ENCODE data around the gene DCAF6.

The DCAF6 gene

DNA sequence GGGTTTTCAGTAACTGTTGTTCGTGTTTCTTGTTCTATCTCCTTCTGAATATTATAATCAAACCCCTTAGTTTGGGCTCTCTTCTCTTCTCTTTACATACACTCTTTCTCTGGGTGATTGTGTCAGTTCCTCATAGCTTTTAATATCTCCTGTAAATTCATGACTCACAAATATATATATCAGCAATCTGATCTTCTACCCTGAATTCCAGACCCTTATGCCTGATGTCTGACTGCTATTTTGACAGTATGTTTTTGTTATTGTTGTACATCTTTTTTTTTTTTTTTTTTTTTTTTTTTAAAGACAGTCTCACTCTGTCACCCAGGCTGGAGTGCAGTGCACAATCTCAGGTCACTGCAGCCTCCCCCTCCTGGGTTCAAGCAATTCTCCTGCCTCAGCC, 71.2 kb downstream of the DCAF6 start:
- WGBS (ENCODE audit: insufficient coverage, insufficient read length) = no CpG with 5 or more reads among the region's 1 CpG
- Histone ChIP-seq H3K36me3 (ENCODE audit: control insufficient read depth, insufficient read depth, low read length) (no peaks in the 10 kb centered on the region; the same call in 1 of the 2 replicates), H3K27me3 (ENCODE audit: control insufficient read depth, insufficient read depth, low read length) (no peaks in the 10 kb centered on the region)

DNA sequence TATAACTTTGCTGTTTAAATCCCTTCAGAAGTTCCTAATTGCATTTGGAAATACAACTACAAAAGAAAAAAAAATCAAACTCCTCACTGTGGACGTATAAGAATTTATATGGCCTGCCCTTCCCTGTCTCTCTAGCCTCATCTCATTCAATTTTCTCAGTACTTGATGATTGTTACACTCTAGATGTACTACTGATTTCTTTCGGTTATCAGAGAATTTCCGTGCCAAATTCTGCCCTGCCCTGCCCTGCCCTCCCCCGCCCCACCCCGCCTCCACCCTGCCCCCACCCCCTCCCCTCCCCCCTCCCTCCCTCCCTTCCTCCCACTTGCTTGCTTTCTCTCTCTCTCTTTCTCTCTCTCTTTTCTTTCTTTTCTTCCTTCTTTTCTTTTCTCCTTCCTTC, 72.1 kb downstream of the DCAF6 start:
- DNase-seq (ENCODE audit: low read depth, low spot score) = no peak
- no peak overlapping the region for H3K27ac ChIP-seq (ENCODE audit: low read length)
- WGBS (ENCODE audit: insufficient coverage, insufficient read length) = no CpG with 5 or more reads among the region's 5 CpGs

More for the DNA sequence above, 71.2 kb downstream of the DCAF6 start:
- Histone ChIP-seq H3K27ac (ENCODE audit: low read length) (no peak overlapping the region), H3K4me1 (ENCODE audit: control insufficient read depth, insufficient read depth, low read length) (no peaks in the 10 kb centered on the region), H3K4me3 (ENCODE audit: low read length) (no peak overlapping the region), H3K9me3 (ENCODE audit: control insufficient read depth, insufficient read depth, low read length) (no peaks in the 10 kb centered on the region)
- no peak for DNase-seq (ENCODE audit: low read depth, low spot score)

DNA sequence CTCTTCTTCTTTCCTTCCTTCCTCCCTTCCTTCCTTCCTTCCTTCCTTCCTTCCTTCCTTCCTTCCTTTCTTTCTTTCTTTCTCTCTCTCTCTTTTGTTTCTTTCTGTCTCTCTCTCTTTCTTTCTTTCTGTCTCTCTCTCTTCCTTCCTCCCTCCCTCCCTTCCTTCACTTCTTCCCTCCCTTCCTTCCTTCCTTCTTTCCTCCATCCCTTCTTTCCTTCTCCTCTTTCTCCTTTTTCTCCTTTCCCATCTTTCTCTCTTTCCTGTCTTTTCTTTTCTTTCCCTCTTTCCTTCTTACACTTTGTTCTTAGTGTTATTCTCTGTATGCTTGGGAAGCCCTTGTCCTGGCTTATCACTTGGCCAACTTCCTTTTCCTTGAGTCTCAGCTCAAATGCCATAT, 72.8 kb downstream of the DCAF6 start:
- no peaks in the 10 kb centered on the region; the same call in 1 of the 2 replicates for H3K36me3 ChIP-seq (ENCODE audit: control insufficient read depth, insufficient read depth, low read length)
- H3K9me3 ChIP-seq (ENCODE audit: control insufficient read depth, insufficient read depth, low read length) = no peaks in the 10 kb centered on the region
- no peak for DNase-seq (ENCODE audit: low read depth, low spot score)
- no peaks in the 10 kb centered on the region for H3K27me3 ChIP-seq (ENCODE audit: control insufficient read depth, insufficient read depth, low read length)
- H3K4me1 ChIP-seq (ENCODE audit: control insufficient read depth, insufficient read depth, low read length) = no peaks in the 10 kb centered on the region
- no peak overlapping the region for H3K27ac ChIP-seq (ENCODE audit: low read length)
- H3K4me3 ChIP-seq (ENCODE audit: low read length) = no peak overlapping the region

More for the DNA sequence above, 72.1 kb downstream of the DCAF6 start:
- H3K36me3 ChIP-seq (ENCODE audit: control insufficient read depth, insufficient read depth, low read length) = no peaks in the 10 kb centered on the region; the same call in 1 of the 2 replicates
- no peaks in the 10 kb centered on the region for H3K27me3 ChIP-seq (ENCODE audit: control insufficient read depth, insufficient read depth, low read length)
- H3K4me3 ChIP-seq (ENCODE audit: low read length) = no peak overlapping the region
- no peaks in the 10 kb centered on the region for H3K4me1 ChIP-seq (ENCODE audit: control insufficient read depth, insufficient read depth, low read length)
- H3K9me3 ChIP-seq (ENCODE audit: control insufficient read depth, insufficient read depth, low read length) = no peaks in the 10 kb centered on the region

GRCh38 chr1:168019407-168019806, 82.9 kb downstream of the DCAF6 start:
- H3K4me1 ChIP-seq (ENCODE audit: control insufficient read depth, insufficient read depth, low read length) = no peaks in the 10 kb centered on the region
- no peak overlapping the region for H3K27ac ChIP-seq (ENCODE audit: low read length)
- H3K4me3 ChIP-seq (ENCODE audit: low read length) = no peak overlapping the region
- DNase-seq (ENCODE audit: low read depth, low spot score) = no peak
- H3K36me3 ChIP-seq (ENCODE audit: control insufficient read depth, insufficient read depth, low read length) = no peaks in the 10 kb centered on the region
- no peaks in the 10 kb centered on the region for H3K27me3 ChIP-seq (ENCODE audit: control insufficient read depth, insufficient read depth, low read length)
- H3K9me3 ChIP-seq (ENCODE audit: control insufficient read depth, insufficient read depth, low read length) = no peaks in the 10 kb centered on the region
- no CpG with 5 or more reads among the region's 1 CpG for WGBS (ENCODE audit: insufficient coverage, insufficient read length)

GRCh38 chr1:168031198-168031597, 94.7 kb downstream of the DCAF6 start:
- no peaks in the 10 kb centered on the region for H3K9me3 ChIP-seq (ENCODE audit: control insufficient read depth, insufficient read depth, low read length)
- no peaks in the 10 kb centered on the region for H3K27me3 ChIP-seq (ENCODE audit: control insufficient read depth, insufficient read depth, low read length)
- no CpG with 5 or more reads among the region's 5 CpGs for WGBS (ENCODE audit: insufficient coverage, insufficient read length)
- no peaks in the 10 kb centered on the region; the same call in 1 of the 2 replicates for H3K36me3 ChIP-seq (ENCODE audit: control insufficient read depth, insufficient read depth, low read length)
- no peaks in the 10 kb centered on the region for H3K4me1 ChIP-seq (ENCODE audit: control insufficient read depth, insufficient read depth, low read length)
- DNase-seq (ENCODE audit: low read depth, low spot score) = no peak
- no peak overlapping the region for H3K4me3 ChIP-seq (ENCODE audit: low read length)
- no peak overlapping the region for H3K27ac ChIP-seq (ENCODE audit: low read length)

GRCh38 chr1:168031627-168032026, 95.1 kb downstream of the DCAF6 start:
- Histone ChIP-seq H3K9me3 (ENCODE audit: control insufficient read depth, insufficient read depth, low read length) (no peaks in the 10 kb centered on the region), H3K27me3 (ENCODE audit: control insufficient read depth, insufficient read depth, low read length) (no peaks in the 10 kb centered on the region), H3K36me3 (ENCODE audit: control insufficient read depth, insufficient read depth, low read length) (no peaks in the 10 kb centered on the region; the same call in 1 of the 2 replicates), H3K4me3 (ENCODE audit: low read length) (no peak overlapping the region), H3K27ac (ENCODE audit: low read length) (no peak overlapping the region), H3K4me1 (ENCODE audit: control insufficient read depth, insufficient read depth, low read length) (no peaks in the 10 kb centered on the region)
- DNase-seq (ENCODE audit: low read depth, low spot score) = no peak
- WGBS (ENCODE audit: insufficient coverage, insufficient read length) = no CpG with 5 or more reads among the region's 4 CpGs

GRCh38 chr1:168032029-168032428, 95.5 kb downstream of the DCAF6 start:
- WGBS (ENCODE audit: insufficient coverage, insufficient read length) = no CpG with 5 or more reads among the region's 1 CpG
- Histone ChIP-seq H3K4me1 (ENCODE audit: control insufficient read depth, insufficient read depth, low read length) (no peaks in the 10 kb centered on the region), H3K36me3 (ENCODE audit: control insufficient read depth, insufficient read depth, low read length) (no peaks in the 10 kb centered on the region; the same call in 1 of the 2 replicates), H3K27me3 (ENCODE audit: control insufficient read depth, insufficient read depth, low read length) (no peaks in the 10 kb centered on the region), H3K27ac (ENCODE audit: low read length) (no peak overlapping the region), H3K4me3 (ENCODE audit: low read length) (no peak overlapping the region), H3K9me3 (ENCODE audit: control insufficient read depth, insufficient read depth, low read length) (no peaks in the 10 kb centered on the region)
- no peak for DNase-seq (ENCODE audit: low read depth, low spot score)

- H3K27ac ChIP-seq (ENCODE audit: low read length) = no peak overlapping the region
- H3K27me3 ChIP-seq (ENCODE audit: control insufficient read depth, insufficient read depth, low read length) = no peaks in the 10 kb centered on the region
- DNase-seq (ENCODE audit: low read depth, low spot score) = no peak
- no peaks in the 10 kb centered on the region for H3K9me3 ChIP-seq (ENCODE audit: control insufficient read depth, insufficient read depth, low read length)
- no CpG with 5 or more reads among the region's 5 CpGs for WGBS (ENCODE audit: insufficient coverage, insufficient read length)
- H3K4me3 ChIP-seq (ENCODE audit: low read length) = no peak overlapping the region
- no peaks in the 10 kb centered on the region for H3K4me1 ChIP-seq (ENCODE audit: control insufficient read depth, insufficient read depth, low read length)
- H3K36me3 ChIP-seq (ENCODE audit: control insufficient read depth, insufficient read depth, low read length) = no peaks in the 10 kb centered on the region; the same call in 1 of the 2 replicates
Measured at GRCh38 chr1:168035345-168035744, 98.9 kb downstream of the DCAF6 start.

- Histone ChIP-seq H3K27ac (ENCODE audit: low read length) (no peak overlapping the region), H3K27me3 (ENCODE audit: control insufficient read depth, insufficient read depth, low read length) (no peaks in the 10 kb centered on the region), H3K9me3 (ENCODE audit: control insufficient read depth, insufficient read depth, low read length) (no peaks in the 10 kb centered on the region), H3K4me1 (ENCODE audit: control insufficient read depth, insufficient read depth, low read length) (no peaks in the 10 kb centered on the region), H3K4me3 (ENCODE audit: low read length) (no peak overlapping the region), H3K36me3 (ENCODE audit: control insufficient read depth, insufficient read depth, low read length) (peaks cover 4% of the 10 kb centered on the region; the same call in 1 of the 2 replicates)
- no peak for DNase-seq (ENCODE audit: low read depth, low spot score)
- WGBS (ENCODE audit: insufficient coverage, insufficient read length) = no CpG with 5 or more reads among the region's 2 CpGs
Measured at GRCh38 chr1:168042362-168042761, 105.9 kb downstream of the DCAF6 start.

GRCh38 chr1:168045311-168045710, 108.8 kb downstream of the DCAF6 start:
- Histone ChIP-seq H3K9me3 (ENCODE audit: control insufficient read depth, insufficient read depth, low read length) (no peaks in the 10 kb centered on the region), H3K27me3 (ENCODE audit: control insufficient read depth, insufficient read depth, low read length) (no peaks in the 10 kb centered on the region), H3K4me3 (ENCODE audit: low read length) (no peak overlapping the region), H3K36me3 (ENCODE audit: control insufficient read depth, insufficient read depth, low read length) (peaks cover 4% of the 10 kb centered on the region; the same call in 1 of the 2 replicates), H3K4me1 (ENCODE audit: control insufficient read depth, insufficient read depth, low read length) (no peaks in the 10 kb centered on the region), H3K27ac (ENCODE audit: low read length) (no peak overlapping the region)
- no CpG with 5 or more reads among the region's 1 CpG for WGBS (ENCODE audit: insufficient coverage, insufficient read length)
- DNase-seq (ENCODE audit: low read depth, low spot score) = no peak

- Histone ChIP-seq H3K9me3 (ENCODE audit: control insufficient read depth, insufficient read depth, low read length) (no peaks in the 10 kb centered on the region), H3K4me3 (ENCODE audit: low read length) (no peak overlapping the region), H3K4me1 (ENCODE audit: control insufficient read depth, insufficient read depth, low read length) (no peaks in the 10 kb centered on the region), H3K36me3 (ENCODE audit: control insufficient read depth, insufficient read depth, low read length) (no peaks in the 10 kb centered on the region), H3K27me3 (ENCODE audit: control insufficient read depth, insufficient read depth, low read length) (no peaks in the 10 kb centered on the region), H3K27ac (ENCODE audit: low read length) (no peak overlapping the region)
- no CpG with 5 or more reads among the region's 1 CpG for whole genome bisulfite sequencing (ENCODE audit: insufficient coverage, insufficient read length)
- DNase-seq (ENCODE audit: low read depth, low spot score) = no peak
Measured at GRCh38 chr1:168050307-168050706, 113.8 kb downstream of the DCAF6 start.
